NCI-H1417 (cell line): ENCODE measurements around the gene IL10RA.

Experiments used
- DNase-seq, 3 experiments: peaks; one replicate each; lab custom pipeline; 2025; lab: John Stamatoyannopoulos, UW

The IL10RA gene

GRCh38 chr11:118046964-118047700 lies 60.9 kb downstream of the IL10RA start:
- no peak for DNase-seq

GRCh38 chr11:118047749-118048148 lies 61.6 kb downstream of the IL10RA start:
- DNase-seq = no peak

- DNase-seq = no peak
Measured at GRCh38 chr11:118048472-118049370, 62.5 kb downstream of the IL10RA start.

GRCh38 chr11:118049771-118050170 lies 63.6 kb downstream of the IL10RA start:
- no peak for DNase-seq

GRCh38 chr11:118050208-118050891 lies 64.2 kb downstream of the IL10RA start:
- no peak for DNase-seq
